Activated CD4-positive, alpha-beta memory T cell treated with anti-CD3 and anti-CD28 coated beads, Interleukin-2, amount 10 ng/mL, durations not matched to agents 7 days and 5 days (primary cell): ENCODE results near the gene CELSR2. TPM values are rescaled to one million over a fixed set of nuclear protein-coding genes. Genes with fewer than 3 reads are reported as not detected.
A peak's percentile ranks its signal among the peaks of the same experiment; 100 is the strongest.

Experiments used
- CTCF ChIA-PET: fragments of 350-600 bp; sonication (Branson Sonifier 250); formaldehyde crosslinking; loops from one replicate; lab custom pipeline; 2021; ENCODE audit warnings: antibody characterized with exemption, inconsistent platforms; lab: Charles Lee
- POLR2A ChIA-PET: fragments of 350-600 bp; sonication (Branson Sonifier 250); formaldehyde crosslinking; loops from one replicate; lab custom pipeline; 2021; ENCODE audit warnings: antibody characterized with exemption; lab: Charles Lee
- DNase-seq: peaks from one replicate; pipeline ENCODE4 v3.0.0-alpha.2; 2020
- H3K27ac Mint-ChIP-seq: one replicate; pipeline ENCODE4 v1.8.0; 2021; ENCODE audit warnings: mild to moderate bottlenecking, mixed read lengths
- H3K27me3 Mint-ChIP-seq: one replicate; pipeline ENCODE4 v1.8.0; 2021; ENCODE audit warnings: mixed read lengths
- H3K36me3 Mint-ChIP-seq: one replicate; pipeline ENCODE4 v1.8.0; 2021; ENCODE audit warnings: low read depth, mixed read lengths
- H3K4me1 Mint-ChIP-seq: one replicate; pipeline ENCODE4 v1.8.0; 2021; ENCODE audit warnings: mixed read lengths
- H3K4me3 Mint-ChIP-seq: one replicate; pipeline ENCODE4 v1.8.0; 2021; ENCODE audit warnings: mild to moderate bottlenecking, mixed read lengths
- H3K9me3 Mint-ChIP-seq: one replicate; pipeline ENCODE4 v1.8.0; 2021; ENCODE audit warnings: mixed read lengths
- total RNA-seq, 2 experiments: library from RNA; stranded (reverse); gene quantifications; one replicate each; pipeline ENCODE4 v1.2.3, GENCODE V29; 2021

CELSR2 gene
- total RNA-seq, 2 experiments from 2014 or later: 2.0 to 2.2 TPM

DNA sequence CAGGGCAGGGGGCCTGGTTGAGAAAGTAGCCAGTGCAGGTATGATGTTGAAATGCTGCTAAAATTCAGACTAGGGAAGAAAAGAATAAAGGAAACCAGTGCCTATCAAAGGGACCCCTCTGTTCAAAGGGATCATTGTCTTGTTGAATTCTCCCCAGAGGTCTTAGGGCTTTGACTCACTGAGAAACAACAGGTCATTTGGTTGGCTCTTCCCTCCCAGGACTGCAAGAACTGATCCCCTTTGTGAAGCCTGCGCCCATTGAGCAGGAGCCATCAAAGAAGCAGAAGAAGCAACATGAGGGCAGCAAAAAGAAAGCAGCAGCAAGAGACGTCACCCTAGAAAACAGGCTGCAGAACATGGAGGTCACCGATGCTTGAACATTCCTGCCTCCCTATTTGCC is 11.8 kb upstream of the CELSR2 start:
- H3K4me3 Mint-ChIP-seq: no peak overlapping the region
- no peak overlapping the region for H3K27ac Mint-ChIP-seq
- peaks cover 14% of the 10 kb centered on the region for H3K4me1 Mint-ChIP-seq
- ChIA-PET POLR2A (interaction anchor here (1.3 kb wide), 1 partner anchor 12 kb away, joined by 4 read pairs; the partner anchor contains the start of gene CELSR2), CTCF (no interaction called here)
- DNase-seq: no peak
- no peaks in the 10 kb centered on the region for H3K9me3 Mint-ChIP-seq
- H3K36me3 Mint-ChIP-seq: peaks cover 39% of the 10 kb centered on the region
- H3K27me3 Mint-ChIP-seq: peaks cover 10% of the 10 kb centered on the region

DNA sequence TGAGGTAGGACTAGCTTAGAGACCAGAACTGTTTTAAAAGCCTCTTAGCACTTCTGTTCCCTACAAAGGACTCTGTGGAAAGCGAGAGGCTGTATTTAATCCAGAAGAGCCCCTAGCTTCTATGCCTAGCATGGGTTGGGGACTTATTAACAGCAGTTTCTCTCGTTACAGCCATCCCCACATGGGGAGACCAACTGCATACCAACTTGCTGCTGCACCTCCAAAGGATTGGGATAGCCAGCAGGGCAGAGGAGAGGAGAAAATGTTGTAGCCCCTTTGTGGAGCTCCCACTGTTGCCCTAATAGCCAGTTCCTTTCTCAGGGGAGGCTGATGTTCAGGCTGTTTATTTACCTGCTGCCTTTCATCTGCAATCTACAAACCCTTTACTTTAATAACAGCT is 11.0 kb upstream of the CELSR2 start:
- Mint-ChIP-seq H3K4me1 (peaks cover 14% of the 10 kb centered on the region), H3K27ac (no peak overlapping the region), H3K4me3 (no peak overlapping the region), H3K36me3 (peaks cover 37% of the 10 kb centered on the region), H3K27me3 (peaks cover 12% of the 10 kb centered on the region), H3K9me3 (no peaks in the 10 kb centered on the region)
- DNase-seq: no peak
- POLR2A ChIA-PET: interaction anchor here (1.3 to 1.6 kb wide), 2 partner anchors 11 to 24 kb away, joined by 4 to 6 read pairs; partner anchors contain the start of gene CELSR2
- CTCF ChIA-PET: interaction anchor here (1.9 kb wide), 1 partner anchor 14 kb away, joined by 6 read pairs; no protein-coding TSS in a partner anchor

DNA sequence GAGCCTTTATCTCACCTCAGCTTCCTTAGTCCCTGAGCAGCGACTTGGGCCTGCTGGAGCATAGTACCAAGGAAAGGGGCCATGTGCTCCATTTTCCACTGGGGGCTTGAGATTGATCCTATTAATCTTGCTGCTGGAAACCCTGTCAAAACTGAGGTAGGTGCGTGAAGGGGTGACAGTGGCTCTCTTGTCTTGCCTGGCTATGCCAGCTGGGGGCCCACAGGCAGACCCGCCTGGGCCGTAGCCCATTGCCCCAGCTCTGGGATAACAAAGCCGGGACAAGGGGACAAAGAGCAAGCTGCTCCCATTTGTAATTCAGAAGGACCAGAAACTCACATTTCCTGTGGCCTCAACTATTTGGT is 10.3 kb upstream of the CELSR2 start:
- Mint-ChIP-seq H3K4me1 (peaks cover 14% of the 10 kb centered on the region), H3K4me3 (no peak overlapping the region), H3K9me3 (no peaks in the 10 kb centered on the region), H3K27me3 (peaks cover 12% of the 10 kb centered on the region), H3K27ac (no peak overlapping the region), H3K36me3 (peaks cover 37% of the 10 kb centered on the region)
- ChIA-PET CTCF (interaction anchor here (1.1 to 1.9 kb wide), 7 partner anchors 8 to 294 kb away, joined by 3 to 8 read pairs (median 5); partner anchors contain the start of gene SARS1), POLR2A (interaction anchor here (1.0 to 1.6 kb wide), 3 partner anchors 10 to 187 kb away, joined by 3 to 6 read pairs (median 4); partner anchors contain the start of gene CELSR2)
- no peak for DNase-seq

DNA sequence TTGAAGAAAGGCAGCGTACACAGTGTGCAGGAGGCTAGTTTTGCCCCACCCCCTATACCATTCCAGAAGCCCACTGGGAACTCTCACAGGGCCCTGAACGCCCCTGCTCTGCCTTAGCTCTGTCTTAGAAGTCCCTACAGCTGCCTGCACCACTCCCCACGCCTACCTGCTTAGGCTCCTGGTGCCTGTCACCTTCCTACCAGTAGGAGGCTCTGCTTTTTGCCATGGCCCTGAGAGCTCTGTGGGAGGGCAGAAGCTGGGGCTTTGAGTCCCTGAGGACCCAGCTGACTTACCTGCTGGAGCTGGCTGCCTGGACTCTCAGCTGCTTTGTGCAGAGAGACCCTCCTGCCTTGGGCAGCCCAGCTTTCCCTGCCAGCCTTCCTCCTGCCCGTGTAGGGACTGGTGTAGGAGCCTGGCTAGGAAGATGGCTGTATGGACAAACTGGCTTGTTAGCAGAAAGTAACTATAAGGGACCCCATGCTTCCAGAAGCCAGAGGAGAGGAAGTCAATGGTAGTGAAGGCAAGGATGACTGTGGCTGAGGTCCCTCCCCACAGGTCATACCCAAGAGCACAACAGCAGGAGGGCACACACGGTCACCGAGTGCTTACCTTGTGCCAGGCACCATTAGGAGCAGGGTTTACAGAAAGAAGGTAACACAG is 9.8 kb upstream of the CELSR2 start:
- Mint-ChIP-seq H3K9me3 (no peaks in the 10 kb centered on the region), H3K27ac (no peak overlapping the region), H3K4me1 (peaks cover 11% of the 10 kb centered on the region), H3K27me3 (peaks cover 14% of the 10 kb centered on the region), H3K36me3 (peaks cover 36% of the 10 kb centered on the region), H3K4me3 (no peak overlapping the region)
- DNase-seq: no peak
- CTCF ChIA-PET: interaction anchor here (1.1 to 1.9 kb wide), 8 partner anchors 8 to 293 kb away, joined by 3 to 8 read pairs (median 4); partner anchors contain the start of gene SARS1
- POLR2A ChIA-PET: interaction anchor here (1.0 to 1.6 kb wide), 2 partner anchors 25 to 186 kb away, joined by 3 to 6 read pairs; no protein-coding TSS in a partner anchor

DNA sequence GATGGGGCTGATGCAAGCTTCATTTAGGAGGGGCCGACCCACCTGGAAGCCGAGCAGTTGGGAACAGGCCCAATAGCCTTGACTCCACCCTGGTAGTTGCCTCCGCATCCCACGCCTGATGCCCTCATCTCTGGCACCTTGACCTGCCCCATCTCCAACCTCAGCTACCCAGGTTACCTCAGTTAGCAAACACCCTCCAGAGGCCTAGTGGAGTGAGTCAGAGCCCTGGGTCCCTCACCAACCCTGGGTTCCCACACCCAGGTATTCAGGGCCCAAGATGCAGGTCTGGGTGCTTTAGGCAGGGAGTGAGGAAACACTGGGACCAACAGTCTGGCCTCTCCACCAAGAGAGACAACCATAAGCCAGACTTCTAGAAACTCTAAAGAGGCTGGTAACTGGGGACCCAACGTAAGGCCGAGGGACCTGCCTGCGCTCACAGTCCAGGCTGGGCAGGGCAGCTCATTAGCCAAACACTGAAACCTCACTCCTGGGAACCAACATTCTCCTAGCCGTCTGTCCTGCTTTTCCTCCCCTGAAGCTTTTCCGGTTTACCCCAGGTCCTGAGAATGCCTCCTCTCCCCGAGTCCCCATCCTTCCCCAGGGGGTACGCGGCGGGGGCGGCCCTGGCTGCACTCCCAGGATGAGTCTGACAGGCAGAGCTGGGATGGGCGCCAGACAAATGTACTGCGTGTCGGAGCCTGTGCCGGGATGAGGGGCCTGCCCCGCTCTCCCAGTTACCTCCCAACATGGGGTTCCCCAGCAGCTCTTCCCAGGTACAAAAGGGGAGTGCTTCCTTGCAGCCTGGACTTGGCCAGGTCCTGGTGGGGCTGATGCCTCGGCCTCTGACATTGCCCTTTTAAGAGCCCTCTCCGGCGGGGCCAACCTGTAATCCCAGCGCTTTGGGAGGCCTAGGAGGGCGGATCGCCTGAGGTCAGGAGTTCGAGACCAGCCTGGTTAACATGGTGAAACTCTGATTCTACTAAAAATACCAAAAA is 8.9 kb upstream of the CELSR2 start:
- CTCF ChIA-PET: interaction anchor here (0.9 to 1.6 kb wide), 6 partner anchors 9 to 292 kb away, joined by 3 to 5 read pairs (median 4); no protein-coding TSS in a partner anchor
- peaks cover 14% of the 10 kb centered on the region for H3K27me3 Mint-ChIP-seq
- no peak overlapping the region for H3K4me3 Mint-ChIP-seq
- peaks cover 27% of the 10 kb centered on the region for H3K36me3 Mint-ChIP-seq
- no peak for DNase-seq
- peaks cover 3% of the 10 kb centered on the region for H3K4me1 Mint-ChIP-seq
- H3K27ac Mint-ChIP-seq: no peak overlapping the region
- POLR2A ChIA-PET: interaction anchor here (0.7 kb wide), 1 partner anchor 27 kb away, joined by 3 read pairs; the partner anchor contains the start of gene SARS1
- no peaks in the 10 kb centered on the region for H3K9me3 Mint-ChIP-seq

DNA sequence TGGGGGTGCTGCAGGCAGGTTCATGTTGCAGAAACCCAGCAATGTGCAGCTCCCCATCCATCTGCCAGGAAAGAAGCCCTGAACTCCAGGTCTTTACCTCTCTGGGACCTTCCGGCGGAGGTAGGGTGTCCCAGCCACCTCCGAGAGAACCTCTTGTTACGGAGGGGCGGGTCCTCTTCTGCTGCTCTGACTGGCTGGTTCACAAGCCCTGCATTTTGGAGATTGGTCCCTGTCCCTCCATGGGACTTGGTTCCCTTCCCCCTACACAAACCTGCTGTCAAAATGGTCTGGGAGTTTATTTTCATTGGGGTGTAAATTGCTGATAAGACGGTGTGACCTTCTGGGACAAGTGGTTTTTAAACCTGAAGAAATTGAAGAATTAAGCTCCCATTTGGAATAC is 8.0 kb upstream of the CELSR2 start:
- Mint-ChIP-seq H3K9me3 (no peaks in the 10 kb centered on the region), H3K4me3 (no peak overlapping the region), H3K27me3 (peaks cover 15% of the 10 kb centered on the region), H3K36me3 (peaks cover 18% of the 10 kb centered on the region), H3K27ac (no peak overlapping the region), H3K4me1 (peaks cover 3% of the 10 kb centered on the region)
- POLR2A ChIA-PET: interaction anchor here (1.0 kb wide), 1 partner anchor 10 kb away, joined by 3 read pairs; no protein-coding TSS in a partner anchor
- CTCF ChIA-PET: no interaction called here
- DNase-seq: no peak

DNA sequence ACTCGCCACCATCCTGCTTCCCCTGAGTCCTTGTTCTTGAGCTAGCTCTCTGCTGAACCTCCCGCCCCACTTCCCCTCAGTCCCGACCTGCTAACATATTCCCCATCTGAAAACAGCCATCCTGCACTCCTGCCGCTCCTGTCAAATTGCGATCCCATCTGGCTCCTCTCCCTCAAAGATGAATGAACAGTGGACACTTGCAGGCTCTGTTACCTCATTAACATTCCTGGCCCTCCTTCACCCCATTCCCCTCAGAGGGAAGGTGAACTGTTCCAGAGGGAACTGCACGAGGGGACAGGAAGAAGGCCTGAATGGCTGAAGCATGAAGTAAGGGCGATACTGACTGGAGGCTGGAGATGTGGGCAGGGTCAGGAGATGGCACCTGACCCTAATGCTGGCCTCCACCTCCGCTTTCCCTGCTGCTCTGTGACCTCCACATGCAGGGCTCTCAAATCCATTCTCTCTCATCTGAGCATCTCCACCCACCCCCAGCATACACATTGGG is 7.4 kb upstream of the CELSR2 start:
- DNase-seq: no peak
- peak overlapping the region; percentile 3 for H3K27ac Mint-ChIP-seq
- peaks cover 19% of the 10 kb centered on the region for H3K27me3 Mint-ChIP-seq
- H3K4me1 Mint-ChIP-seq: peaks cover 3% of the 10 kb centered on the region
- POLR2A ChIA-PET: interaction anchor here (1.0 kb wide), 1 partner anchor 11 kb away, joined by 3 read pairs; no protein-coding TSS in a partner anchor
- CTCF ChIA-PET: no interaction called here
- no peak overlapping the region for H3K4me3 Mint-ChIP-seq
- H3K36me3 Mint-ChIP-seq: peaks cover 14% of the 10 kb centered on the region
- no peaks in the 10 kb centered on the region for H3K9me3 Mint-ChIP-seq

DNA sequence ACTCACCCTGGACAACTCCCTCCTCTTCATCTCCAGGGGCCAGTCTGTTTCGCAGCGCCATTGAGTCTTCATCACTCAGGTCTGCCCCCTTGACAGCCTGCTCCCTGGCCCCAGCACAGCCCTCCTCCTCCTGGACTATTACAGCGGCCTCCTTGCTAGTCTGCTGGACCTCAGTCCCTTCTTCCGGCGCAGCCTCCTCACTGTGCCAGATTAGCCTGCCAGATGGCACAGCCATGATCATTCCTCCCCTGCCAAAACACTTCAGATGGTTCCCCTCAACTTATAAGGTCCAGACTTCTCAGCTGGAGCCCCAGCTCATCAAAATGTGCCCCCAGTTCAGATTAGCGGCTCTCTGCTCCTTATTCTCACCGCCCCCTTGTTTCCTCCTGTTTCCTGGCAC is 7.0 kb upstream of the CELSR2 start:
- CTCF ChIA-PET: no interaction called here

DNA sequence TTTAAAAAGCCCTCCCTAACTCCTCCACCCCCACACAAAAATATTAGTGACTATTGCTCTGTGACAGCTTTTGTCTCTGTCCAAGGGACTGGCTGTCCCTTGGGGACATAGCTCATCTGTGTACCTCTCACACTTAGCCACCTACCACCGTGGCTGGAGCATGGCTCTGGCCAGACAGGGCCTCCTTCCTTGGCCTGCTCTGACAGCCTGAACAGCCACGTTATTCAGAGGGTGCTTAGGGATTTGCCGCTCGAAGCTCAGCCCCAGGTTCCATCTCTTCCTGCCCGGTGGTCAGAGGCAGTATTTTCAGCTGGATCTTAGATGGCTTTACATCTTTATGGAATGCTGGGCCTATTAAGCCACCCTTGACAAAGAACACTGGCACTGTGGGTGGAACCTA is 6.1 kb upstream of the CELSR2 start:
- no peaks in the 10 kb centered on the region for H3K9me3 Mint-ChIP-seq
- CTCF ChIA-PET: interaction anchor here (0.5 to 1.2 kb wide), 2 partner anchors 10 to 21 kb away, joined by 3 read pairs; no protein-coding TSS in a partner anchor

More for the DNA sequence above, 7.0 kb upstream of the CELSR2 start:
- no peak overlapping the region for H3K4me3 Mint-ChIP-seq
- H3K27me3 Mint-ChIP-seq: peaks cover 19% of the 10 kb centered on the region
- no peaks in the 10 kb centered on the region for H3K9me3 Mint-ChIP-seq
- no peak overlapping the region for H3K27ac Mint-ChIP-seq
- DNase-seq: no peak
- POLR2A ChIA-PET: no interaction called here
- peaks cover 9% of the 10 kb centered on the region for H3K36me3 Mint-ChIP-seq
- peaks cover 3% of the 10 kb centered on the region for H3K4me1 Mint-ChIP-seq

DNA sequence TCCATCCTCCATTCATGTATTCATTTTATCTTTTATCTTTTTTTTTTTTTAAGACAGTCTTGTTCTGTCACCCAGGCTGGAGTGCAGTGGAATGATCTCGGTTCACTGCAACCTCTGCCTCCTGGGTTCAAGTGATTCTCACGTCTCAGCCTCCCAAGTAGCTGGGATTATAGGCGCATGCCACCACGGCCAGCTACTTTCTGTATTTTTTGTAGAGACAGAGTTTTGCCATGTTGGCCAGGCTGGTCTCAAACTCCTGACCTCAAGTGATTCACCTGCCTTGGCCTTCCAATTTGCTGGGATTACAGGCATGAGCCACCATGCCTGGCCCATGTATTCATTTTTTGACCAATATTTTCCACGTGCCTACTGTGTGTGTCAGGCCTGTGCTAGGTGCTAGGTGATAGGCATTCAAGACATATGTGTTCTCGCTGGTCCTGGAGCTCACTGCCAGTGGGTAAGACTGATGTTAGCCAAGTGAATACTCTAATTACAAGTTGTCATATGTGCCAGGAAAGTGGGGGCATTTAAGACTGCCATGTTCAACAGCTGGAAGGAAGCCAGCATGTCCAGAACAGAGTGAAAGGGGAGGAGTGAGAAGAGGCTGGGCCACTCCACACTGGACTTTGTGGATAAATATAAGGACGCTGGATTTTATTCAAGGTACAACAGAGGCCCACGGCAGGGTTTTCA is 5.3 kb upstream of the CELSR2 start:
- DNase-seq: no peak
- H3K27me3 Mint-ChIP-seq: peaks cover 22% of the 10 kb centered on the region
- H3K9me3 Mint-ChIP-seq: no peaks in the 10 kb centered on the region

More for the DNA sequence above, 6.1 kb upstream of the CELSR2 start:
- DNase-seq: no peak
- H3K4me1 Mint-ChIP-seq: peaks cover 3% of the 10 kb centered on the region
- H3K27ac Mint-ChIP-seq: no peak overlapping the region
- no peak overlapping the region for H3K4me3 Mint-ChIP-seq
- H3K36me3 Mint-ChIP-seq: peaks cover 3% of the 10 kb centered on the region
- peaks cover 21% of the 10 kb centered on the region for H3K27me3 Mint-ChIP-seq
- POLR2A ChIA-PET: no interaction called here

DNA sequence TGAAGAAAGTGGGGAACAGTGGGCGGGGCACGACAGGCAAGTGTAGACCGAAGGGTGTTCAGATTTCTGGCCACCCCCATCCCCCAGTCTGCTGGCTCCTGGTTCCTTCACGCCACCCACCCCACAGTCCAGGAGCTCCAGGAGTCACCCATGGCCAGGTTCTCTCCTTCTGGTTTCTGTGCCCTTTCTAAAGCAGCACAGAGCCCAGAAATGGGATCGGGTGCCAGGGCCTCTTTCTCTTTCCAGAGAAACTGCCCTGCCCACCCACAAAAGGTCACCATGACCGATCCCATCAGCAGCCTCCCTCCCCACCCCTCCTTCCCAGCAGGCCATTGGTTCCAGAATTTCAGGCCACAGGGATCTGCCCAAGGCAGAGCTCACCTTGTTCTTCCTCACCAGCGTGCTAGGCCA is 3.2 kb upstream of the CELSR2 start:
- H3K9me3 Mint-ChIP-seq: no peaks in the 10 kb centered on the region
- no peak overlapping the region for H3K27ac Mint-ChIP-seq
- peaks cover 8% of the 10 kb centered on the region for H3K4me1 Mint-ChIP-seq
- CTCF ChIA-PET: interaction anchor here (0.6 to 2.4 kb wide), 3 partner anchors 37 to 286 kb away, joined by 3 to 5 read pairs (median 4); partner anchors contain the start of gene PSRC1
- H3K36me3 Mint-ChIP-seq: no peaks in the 10 kb centered on the region
- H3K4me3 Mint-ChIP-seq: no peak overlapping the region
- POLR2A ChIA-PET: no interaction called here
- H3K27me3 Mint-ChIP-seq: peaks cover 27% of the 10 kb centered on the region
- no peak for DNase-seq

More for the DNA sequence above, 5.3 kb upstream of the CELSR2 start:
- CTCF ChIA-PET: interaction anchor here (1.2 kb wide), 1 partner anchor 20 kb away, joined by 3 read pairs; no protein-coding TSS in a partner anchor
- H3K4me1 Mint-ChIP-seq: peaks cover 4% of the 10 kb centered on the region
- H3K36me3 Mint-ChIP-seq: no peaks in the 10 kb centered on the region
- no peak overlapping the region for H3K4me3 Mint-ChIP-seq
- POLR2A ChIA-PET: no interaction called here
- H3K27ac Mint-ChIP-seq: no peak overlapping the region
